Central memory CD8-positive, alpha-beta T cell (primary cell): Measurements from ENCODE around the gene CTSD.
A peak's percentile ranks its signal among the peaks of the same experiment; 100 is the strongest.

Experiments used
- ATAC-seq: fragments of 150-1000 bp; cut with Tn5 transposase; replicated peaks from 2 replicates; pipeline ENCODE4 v1.10.0; 2022; ENCODE audit warnings: mild to moderate bottlenecking, moderate FRiP score, moderate number of reproducible peaks; ENCODE audit not compliant: poor library complexity, severe bottlenecking; ENCODE audit errors: extremely low read depth
- DNase-seq, 2 donors: peaks; one replicate each; pipeline ENCODE4 v3.0.0; 2021; ENCODE audit warnings: low spot score in 2 of 2
- H3K27ac Mint-ChIP-seq: one replicate; pipeline ENCODE4 v1.8.0; 2022; ENCODE audit warnings: low read depth, mild to moderate bottlenecking, moderate library complexity, mixed read lengths
- H3K27me3 Mint-ChIP-seq: one replicate; pipeline ENCODE4 v1.8.0; 2022; ENCODE audit warnings: mixed read lengths
- H3K36me3 Mint-ChIP-seq: one replicate; pipeline ENCODE4 v1.8.0; 2022; ENCODE audit warnings: mild to moderate bottlenecking, moderate library complexity, mixed read lengths; ENCODE audit not compliant: insufficient read depth
- H3K4me1 Mint-ChIP-seq: one replicate; pipeline ENCODE4 v1.8.0; 2022; ENCODE audit warnings: mixed read lengths
- H3K4me3 Mint-ChIP-seq: one replicate; pipeline ENCODE4 v1.8.0; 2022; ENCODE audit warnings: mild to moderate bottlenecking, moderate library complexity, mixed read lengths
- H3K9me3 Mint-ChIP-seq: one replicate; pipeline ENCODE4 v1.8.0; 2022; ENCODE audit warnings: mixed read lengths

CTSD gene

GRCh38 chr11:1779806-1780699 is 16.3 kb upstream of the CTSD start:
- no peak for ATAC-seq
- H3K4me1 Mint-ChIP-seq: peaks cover 16% of the 10 kb centered on the region
- H3K27me3 Mint-ChIP-seq: no peaks in the 10 kb centered on the region
- no peaks in the 10 kb centered on the region for H3K36me3 Mint-ChIP-seq
- H3K9me3 Mint-ChIP-seq: no peaks in the 10 kb centered on the region
- DNase-seq: no peak
- no peak overlapping the region for H3K4me3 Mint-ChIP-seq
- no peak overlapping the region for H3K27ac Mint-ChIP-seq

DNA sequence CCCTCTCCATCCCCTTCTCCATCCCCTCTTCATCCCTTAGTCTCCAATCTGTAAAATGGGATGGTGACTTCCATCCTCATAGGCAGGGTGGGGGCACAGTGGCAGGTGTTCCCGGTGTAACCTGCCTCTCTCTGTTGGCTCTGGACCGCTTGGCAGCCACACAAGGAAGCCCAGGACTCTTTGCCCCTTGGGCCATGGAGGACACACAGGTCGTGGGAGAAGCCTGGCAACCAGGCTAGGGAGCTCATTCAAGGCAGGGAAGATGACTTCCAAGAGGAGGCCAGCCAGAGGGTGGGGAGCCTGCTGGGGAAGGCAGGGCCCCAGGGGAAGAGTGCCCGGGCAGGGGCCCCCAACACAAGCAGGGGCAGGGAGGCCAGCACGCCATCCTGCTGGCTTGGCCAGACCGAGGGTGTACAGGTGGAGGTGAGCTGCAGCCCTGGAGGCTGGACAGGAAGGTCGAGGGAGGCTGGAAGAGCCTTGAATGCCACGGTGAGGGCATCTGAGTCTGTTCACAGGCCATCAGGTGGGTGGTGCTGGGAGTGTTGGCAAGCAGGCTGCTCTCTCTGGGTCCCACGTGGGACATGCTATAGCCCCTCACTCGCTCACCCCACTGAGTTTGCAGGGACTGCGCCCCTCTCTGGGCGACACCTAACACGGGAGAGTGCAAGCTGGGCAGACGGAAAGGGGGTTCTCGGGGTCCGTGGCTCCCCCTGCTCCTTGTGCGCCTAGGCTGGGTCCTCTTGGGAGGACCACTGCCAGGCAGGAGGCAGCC is 15.5 kb upstream of the CTSD start:
- Mint-ChIP-seq H3K9me3 (no peaks in the 10 kb centered on the region), H3K27me3 (no peaks in the 10 kb centered on the region), H3K4me3 (no peak overlapping the region), H3K27ac (no peak overlapping the region), H3K36me3 (no peaks in the 10 kb centered on the region), H3K4me1 (peaks cover 11% of the 10 kb centered on the region)
- no peak for DNase-seq
- no peak for ATAC-seq

DNA sequence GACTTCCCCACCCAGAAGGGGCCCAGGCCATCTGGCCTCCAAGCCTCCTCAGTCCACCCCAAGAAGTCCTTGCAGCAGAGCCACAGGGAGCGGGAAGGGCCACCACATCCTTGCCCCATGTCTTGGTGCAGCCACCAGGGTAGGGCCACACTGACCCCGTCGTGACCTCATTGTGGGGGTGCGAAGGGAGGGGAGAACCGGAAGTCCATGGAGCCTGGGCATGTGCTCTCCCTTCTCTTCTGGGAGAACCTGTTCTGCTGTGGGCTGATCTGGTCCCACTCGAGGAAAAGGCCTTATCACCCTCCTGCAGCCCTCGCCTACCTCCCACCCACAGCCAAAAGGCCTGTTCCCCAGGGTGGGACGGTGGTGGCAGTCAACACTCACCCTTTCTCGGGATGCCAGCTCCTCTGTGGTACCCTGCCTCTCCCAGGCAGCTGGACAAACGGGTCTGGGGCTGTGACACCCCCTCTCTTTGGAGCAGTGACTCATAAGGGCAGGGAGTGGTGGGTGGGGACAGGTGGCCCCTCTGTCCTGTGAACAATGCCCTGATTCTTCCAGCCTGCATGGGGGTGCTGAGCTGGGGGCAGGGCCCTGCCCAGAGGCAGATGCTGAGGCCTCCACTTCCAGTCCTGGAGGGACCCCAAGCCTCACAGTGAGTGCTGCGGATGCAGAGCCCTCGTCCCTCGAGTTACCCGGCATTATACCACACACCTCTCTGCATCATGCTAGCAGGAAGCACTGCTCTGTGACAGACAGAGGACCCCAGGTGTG is 14.6 kb upstream of the CTSD start:
- no peaks in the 10 kb centered on the region for H3K36me3 Mint-ChIP-seq
- ATAC-seq (no peak), DNase-seq (no peak)
- H3K4me3 Mint-ChIP-seq: no peak overlapping the region
- H3K4me1 Mint-ChIP-seq: peaks cover 20% of the 10 kb centered on the region
- H3K9me3 Mint-ChIP-seq: no peaks in the 10 kb centered on the region
- no peak overlapping the region for H3K27ac Mint-ChIP-seq
- no peaks in the 10 kb centered on the region for H3K27me3 Mint-ChIP-seq

DNA sequence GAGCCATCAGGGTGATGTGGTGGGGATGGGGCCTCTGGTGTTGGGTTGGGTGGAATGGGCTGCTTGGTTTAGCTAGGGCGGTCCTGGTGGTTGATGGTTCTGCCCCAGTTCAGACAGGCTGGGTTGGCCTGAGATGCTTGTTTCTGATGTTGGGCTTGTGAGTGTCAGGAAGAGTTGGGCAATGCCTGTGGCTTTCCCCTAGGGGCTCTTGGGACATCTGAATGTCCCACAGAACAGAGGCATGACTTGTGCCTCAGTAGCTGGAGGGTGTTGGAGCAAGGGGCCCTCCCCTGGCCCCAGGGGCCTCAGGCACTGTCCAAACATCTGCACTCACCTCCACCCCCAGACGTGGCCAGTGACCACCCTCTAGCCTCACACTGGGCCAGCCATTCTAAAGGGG is 14.0 kb upstream of the CTSD start:
- H3K4me3 Mint-ChIP-seq: no peak overlapping the region
- ATAC-seq: no peak
- H3K36me3 Mint-ChIP-seq: no peaks in the 10 kb centered on the region
- DNase-seq: no peak
- H3K4me1 Mint-ChIP-seq: peaks cover 25% of the 10 kb centered on the region
- H3K27ac Mint-ChIP-seq: no peak overlapping the region
- no peaks in the 10 kb centered on the region for H3K27me3 Mint-ChIP-seq
- H3K9me3 Mint-ChIP-seq: no peaks in the 10 kb centered on the region

GRCh38 chr11:1776944-1777715 is 13.4 kb upstream of the CTSD start:
- Mint-ChIP-seq H3K36me3 (peaks cover 1% of the 10 kb centered on the region), H3K4me1 (peaks cover 31% of the 10 kb centered on the region), H3K9me3 (no peaks in the 10 kb centered on the region), H3K27me3 (no peaks in the 10 kb centered on the region), H3K27ac (no peak overlapping the region), H3K4me3 (no peak overlapping the region)
- ATAC-seq (no peak), DNase-seq (no peak)

- Mint-ChIP-seq H3K4me1 (peaks cover 35% of the 10 kb centered on the region), H3K9me3 (no peaks in the 10 kb centered on the region), H3K4me3 (no peak overlapping the region), H3K36me3 (peaks cover 1% of the 10 kb centered on the region), H3K27ac (no peak overlapping the region), H3K27me3 (no peaks in the 10 kb centered on the region)
- DNase-seq: no peak
- ATAC-seq: no peak
Observed at GRCh38 chr11:1776331-1776851, 12.7 kb upstream of the CTSD start.

- no peak for DNase-seq
- H3K27me3 Mint-ChIP-seq: no peaks in the 10 kb centered on the region
- H3K27ac Mint-ChIP-seq: no peak overlapping the region
- H3K4me3 Mint-ChIP-seq: no peak overlapping the region
- no peaks in the 10 kb centered on the region for H3K9me3 Mint-ChIP-seq
- ATAC-seq: no peak
- H3K4me1 Mint-ChIP-seq: peaks cover 25% of the 10 kb centered on the region
- peaks cover 1% of the 10 kb centered on the region for H3K36me3 Mint-ChIP-seq
Observed at GRCh38 chr11:1774886-1775285, 11.2 kb upstream of the CTSD start.

DNA sequence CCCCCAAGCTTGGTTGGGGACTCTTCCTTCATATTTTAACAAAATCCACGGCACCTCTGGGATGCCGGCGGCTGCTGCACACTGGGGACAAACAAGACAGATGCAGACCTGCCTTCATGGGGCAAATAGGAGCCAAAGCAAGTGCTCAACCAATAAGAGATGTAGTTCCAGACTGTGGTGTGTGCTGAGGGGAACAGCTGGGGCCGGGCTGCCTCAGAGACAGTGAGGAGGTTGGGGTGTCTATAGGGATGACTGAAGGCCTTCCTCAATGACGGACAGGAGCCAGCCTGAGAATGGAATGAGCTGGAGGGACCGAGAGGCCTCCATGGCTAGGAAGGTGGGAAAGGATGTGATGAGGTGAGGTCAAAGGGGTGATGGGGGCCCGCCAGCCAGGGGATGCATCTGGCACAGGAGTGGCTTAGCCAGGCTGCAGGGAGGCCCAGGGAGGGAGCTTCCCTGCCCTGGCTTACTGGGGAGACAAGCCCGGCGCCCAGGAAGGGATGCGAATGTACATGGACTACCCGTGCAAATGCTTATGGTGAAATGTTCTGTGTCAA is 10.3 kb upstream of the CTSD start:
- no peak for DNase-seq
- Mint-ChIP-seq H3K9me3 (no peaks in the 10 kb centered on the region), H3K4me3 (no peak overlapping the region), H3K27ac (peak overlapping the region; percentile 48), H3K4me1 (peaks cover 24% of the 10 kb centered on the region), H3K27me3 (no peaks in the 10 kb centered on the region), H3K36me3 (peaks cover 1% of the 10 kb centered on the region)
- no peak for ATAC-seq

DNA sequence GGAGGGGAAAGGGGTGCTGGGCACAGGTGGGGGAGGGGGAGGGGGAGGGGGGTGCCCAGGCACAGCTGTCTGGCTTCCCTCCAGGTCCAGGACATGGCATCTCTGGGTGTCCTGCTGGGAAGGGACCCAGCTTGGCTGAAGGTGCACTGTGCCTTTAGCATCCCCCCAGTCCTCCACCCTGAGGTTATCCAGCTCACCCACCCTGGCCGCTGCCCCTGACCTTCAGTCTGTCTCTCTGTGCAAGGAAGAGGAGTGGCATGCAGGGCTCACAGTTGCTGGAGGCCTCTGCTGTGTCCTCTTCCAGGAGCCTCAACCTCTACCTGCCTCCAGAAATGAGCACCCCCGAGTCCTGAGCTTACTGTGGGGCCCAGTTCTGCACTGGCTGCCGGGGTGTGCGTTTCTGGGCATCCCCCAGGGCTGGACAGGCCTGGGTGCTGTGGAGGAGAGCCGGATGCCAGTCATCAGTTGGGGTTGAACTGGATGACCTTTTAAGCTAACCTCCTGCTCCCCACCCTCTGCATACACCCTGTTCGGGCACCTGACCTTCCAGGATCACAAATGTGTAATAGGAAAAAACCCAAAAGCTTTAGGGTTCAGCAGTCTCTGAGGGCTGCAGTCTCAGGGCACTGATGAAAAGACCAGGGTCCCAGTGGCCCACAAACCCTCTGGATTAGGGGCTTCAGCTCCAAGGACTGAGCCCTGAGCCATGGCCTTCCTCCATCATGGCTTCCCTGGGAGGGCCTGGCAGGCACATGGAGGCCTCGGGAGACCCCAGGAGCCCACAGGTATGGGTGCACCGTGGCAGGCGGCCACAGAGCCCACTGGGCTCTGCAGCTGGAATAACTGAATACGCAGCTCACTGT is 9.6 kb upstream of the CTSD start:
- H3K36me3 Mint-ChIP-seq: peaks cover 1% of the 10 kb centered on the region
- H3K27me3 Mint-ChIP-seq: no peaks in the 10 kb centered on the region
- ATAC-seq: no peak
- H3K9me3 Mint-ChIP-seq: no peaks in the 10 kb centered on the region
- H3K27ac Mint-ChIP-seq: peak overlapping the region; percentile 48
- peaks cover 24% of the 10 kb centered on the region for H3K4me1 Mint-ChIP-seq
- no peak overlapping the region for H3K4me3 Mint-ChIP-seq
- no peak for DNase-seq

DNA sequence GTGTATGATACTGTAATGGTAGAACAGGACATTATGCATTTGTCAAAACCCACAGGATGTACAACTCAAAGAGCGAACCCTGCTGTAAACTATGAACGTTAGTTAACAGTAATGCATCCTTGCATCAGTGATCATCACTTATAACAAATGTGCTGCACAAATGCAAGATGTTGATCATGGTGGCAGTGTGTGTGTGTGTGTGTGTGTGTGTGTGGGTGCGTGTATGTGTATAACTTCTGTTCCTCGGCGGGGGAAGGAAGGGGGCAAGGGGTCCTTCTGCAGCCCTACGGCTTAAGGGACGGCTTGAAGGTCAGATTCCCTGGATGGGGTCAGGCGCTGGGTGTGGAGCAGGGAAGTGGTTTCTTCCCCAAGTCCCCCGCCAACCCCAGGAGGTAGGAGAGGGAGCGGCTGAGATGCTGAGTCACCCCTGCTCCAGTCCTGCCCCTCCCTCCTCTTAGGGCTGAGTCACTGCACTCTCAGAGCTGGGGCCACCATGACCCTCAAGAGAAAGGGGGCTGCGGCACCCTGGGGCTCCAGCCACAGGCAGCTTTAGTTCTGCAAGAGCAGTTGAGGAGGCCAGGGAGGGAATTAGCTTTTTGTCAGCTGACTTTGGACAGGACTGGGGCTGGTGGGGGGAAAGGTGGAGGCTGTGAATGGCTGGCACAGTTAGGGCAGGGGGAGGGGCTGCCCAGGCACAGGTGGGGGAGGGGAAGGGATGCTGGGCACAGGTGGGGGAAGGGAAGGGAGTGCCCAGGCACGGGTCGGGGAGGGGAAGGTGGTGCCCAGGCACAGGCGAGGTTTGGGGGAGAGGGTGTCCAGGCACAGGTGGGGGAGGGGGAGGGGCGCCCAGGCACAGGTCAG is 8.8 kb upstream of the CTSD start:
- ATAC-seq (peak; percentile 86), DNase-seq (peak in 1 of 2 donors; percentile 38)

More for the DNA sequence above, 8.8 kb upstream of the CTSD start:
- H3K4me3 Mint-ChIP-seq: peak overlapping the region; percentile 64
- no peaks in the 10 kb centered on the region for H3K9me3 Mint-ChIP-seq
- H3K27ac Mint-ChIP-seq: peak overlapping the region; percentile 69
- H3K36me3 Mint-ChIP-seq: peaks cover 1% of the 10 kb centered on the region
- H3K27me3 Mint-ChIP-seq: no peaks in the 10 kb centered on the region
- H3K4me1 Mint-ChIP-seq: peaks cover 24% of the 10 kb centered on the region
